EL (cell line): ENCODE results near the gene TRIO.
A peak's percentile ranks its signal among the peaks of the same experiment; 100 is the strongest.

Experiments used
- DNase-seq: peaks from one replicate; pipeline ENCODE4 v3.0.0-alpha.2; 2016

Gene TRIO

GRCh38 chr5:14308384-14309154 is 165.4 kb downstream of the TRIO start:
- DNase-seq = peak; percentile 44

DNA sequence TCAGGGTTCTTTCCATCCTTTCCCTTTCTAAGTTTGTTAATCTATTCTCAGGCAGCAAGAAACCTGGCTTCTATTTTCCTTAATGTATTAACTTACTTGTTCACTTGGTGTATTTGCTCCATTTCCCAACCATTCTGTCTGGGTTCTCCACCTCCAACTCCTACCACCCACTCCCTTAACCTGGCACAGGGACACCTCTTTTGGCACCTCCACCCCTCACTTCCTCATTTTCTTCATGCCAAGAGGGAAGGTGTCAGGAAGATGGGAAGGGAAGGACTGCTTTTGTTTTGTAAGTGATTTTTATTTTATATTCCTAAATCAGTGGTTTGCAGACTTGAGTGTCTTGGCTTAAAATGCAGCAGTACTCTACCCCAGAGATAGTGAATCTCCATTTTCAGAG is 166.1 kb downstream of the TRIO start:
- no peak for DNase-seq

- DNase-seq = no peak
Observed at GRCh38 chr5:14309878-14310531, 166.9 kb downstream of the TRIO start.

DNA sequence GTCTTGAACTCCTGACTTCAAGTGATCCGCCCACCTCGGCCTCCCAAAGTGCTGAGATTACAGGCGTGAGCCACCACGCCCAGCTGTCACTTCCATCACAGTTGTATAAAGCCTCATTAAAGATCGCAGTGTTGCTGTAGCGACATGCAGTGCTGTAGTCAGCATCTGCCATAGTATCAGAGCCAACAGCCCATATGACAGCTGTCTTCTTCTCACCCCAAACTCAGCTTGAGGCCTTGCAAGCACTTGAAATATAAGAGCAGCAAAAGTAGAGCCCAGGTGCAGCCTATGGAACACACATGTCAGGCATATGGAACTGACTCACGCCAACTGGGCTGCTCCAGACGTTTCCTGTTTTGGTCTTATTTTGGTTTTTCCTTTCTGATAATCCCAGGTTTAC is 167.8 kb downstream of the TRIO start:
- no peak for DNase-seq

DNA sequence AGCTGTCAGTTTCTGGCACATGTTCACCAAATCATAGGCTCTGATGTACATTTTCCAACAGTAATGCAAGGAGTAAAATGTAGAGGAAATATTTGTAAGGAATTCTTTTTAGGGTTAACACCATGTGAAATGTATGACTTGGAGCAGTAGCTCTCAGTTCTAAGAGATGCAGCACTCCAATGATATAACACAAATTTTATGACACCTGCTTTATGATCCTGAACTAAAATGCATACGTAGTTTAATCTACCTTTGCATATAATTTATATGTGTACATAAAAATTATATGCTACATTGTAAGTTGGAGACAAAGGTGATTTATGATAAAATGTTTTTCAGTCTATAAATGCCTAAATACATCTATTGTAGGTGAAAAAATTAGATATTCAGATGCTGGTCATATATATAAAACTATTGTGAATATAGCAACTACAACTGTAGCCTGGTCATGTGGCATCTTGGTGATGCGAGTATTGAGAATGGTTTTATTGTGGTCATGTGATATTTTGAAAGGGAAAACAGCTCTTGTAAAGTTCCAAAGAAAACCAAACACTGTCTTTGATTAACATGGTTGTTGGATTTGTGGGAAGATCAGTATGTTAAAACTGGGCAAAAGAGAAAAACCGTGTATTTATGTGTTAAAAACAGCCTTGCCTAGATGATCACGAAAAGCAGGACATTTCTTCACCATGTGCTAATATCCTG is 171.0 kb downstream of the TRIO start:
- no peak for DNase-seq

DNA sequence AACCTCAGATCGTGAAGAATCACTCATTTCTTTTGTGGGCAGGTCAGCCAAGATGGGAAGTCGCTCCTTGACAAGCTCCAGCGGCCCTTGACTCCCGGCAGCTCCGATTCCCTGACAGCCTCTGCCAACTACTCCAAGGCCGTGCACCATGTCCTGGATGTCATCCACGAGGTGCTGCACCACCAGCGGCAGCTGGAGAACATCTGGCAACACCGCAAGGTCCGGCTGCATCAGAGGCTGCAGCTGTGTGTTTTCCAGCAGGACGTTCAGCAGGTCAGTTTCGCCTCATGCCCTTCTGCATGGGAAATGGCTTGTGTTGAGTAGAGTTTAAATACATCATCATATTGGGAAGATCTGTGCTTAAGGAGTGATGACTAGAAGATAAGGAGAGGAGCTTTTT is 173.3 kb downstream of the TRIO start:
- DNase-seq = no peak

DNA sequence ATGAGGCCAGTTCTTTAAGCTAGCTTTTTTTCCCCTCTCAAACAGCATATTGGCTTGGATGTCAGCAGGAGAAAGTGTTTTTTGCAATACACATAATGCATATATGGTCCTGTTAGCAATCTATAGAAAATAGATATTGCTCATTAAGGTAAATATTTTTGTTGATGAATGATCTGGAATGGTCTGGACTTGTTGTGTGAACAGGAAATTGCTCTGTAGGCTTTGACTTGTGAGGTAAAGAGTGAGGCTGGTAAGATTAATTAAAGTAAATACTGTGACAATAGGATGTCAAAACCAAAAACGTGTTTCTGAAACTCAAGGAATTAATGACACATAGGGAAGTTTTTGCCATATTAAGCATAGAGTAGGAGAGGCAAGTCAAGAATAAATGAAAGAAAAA is 176.0 kb downstream of the TRIO start:
- no peak for DNase-seq

DNA sequence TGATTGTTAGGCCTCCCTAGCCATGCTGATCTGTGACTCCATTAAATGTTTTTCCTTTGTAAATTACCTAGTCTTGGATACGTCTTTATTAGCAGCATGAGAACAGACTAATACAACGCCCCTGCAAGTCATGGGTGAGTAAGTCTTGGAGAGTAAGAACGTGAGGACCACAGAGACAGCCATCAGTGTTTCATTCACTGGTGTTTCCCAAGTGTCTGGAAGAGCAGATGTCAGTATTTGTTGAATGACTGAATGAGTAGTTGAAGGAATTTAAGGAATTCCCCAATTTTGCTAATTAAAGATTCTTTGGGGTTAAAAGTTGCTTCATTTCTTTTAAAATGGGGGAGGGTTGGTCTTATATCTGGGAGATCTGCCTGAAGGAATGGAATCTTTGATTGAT is 178.8 kb downstream of the TRIO start:
- DNase-seq = peak; percentile 21

GRCh38 chr5:14322437-14323187 is 179.5 kb downstream of the TRIO start:
- no peak for DNase-seq

- DNase-seq = no peak
Observed at GRCh38 chr5:14323466-14323865, 180.3 kb downstream of the TRIO start.

DNA sequence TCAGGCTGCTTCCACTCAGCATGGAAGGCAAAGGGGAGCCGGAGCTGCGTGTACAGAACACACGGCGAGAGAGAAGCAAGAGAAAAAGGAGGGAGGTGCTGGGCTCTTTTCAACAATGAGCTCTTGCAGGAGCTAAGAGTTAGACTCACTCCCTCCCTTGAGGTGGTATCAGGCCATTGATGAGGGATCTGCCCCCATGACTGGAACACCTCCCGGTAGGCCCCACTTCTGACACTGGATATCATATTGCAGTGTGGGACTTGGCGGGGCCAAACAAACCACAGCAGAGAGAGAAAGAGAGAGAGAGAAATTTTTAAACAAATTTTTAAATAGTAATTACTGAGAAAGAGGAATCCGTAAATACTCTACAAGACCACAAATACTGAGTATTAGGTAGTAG is 182.2 kb downstream of the TRIO start:
- DNase-seq = no peak

- no peak for DNase-seq
Observed at GRCh38 chr5:14326035-14326903, 183.1 kb downstream of the TRIO start.

GRCh38 chr5:14327624-14328023 is 184.5 kb downstream of the TRIO start:
- peak; percentile 32 for DNase-seq

- no peak for DNase-seq
Observed at GRCh38 chr5:14328144-14328543, 185.0 kb downstream of the TRIO start.

- no peak for DNase-seq
Observed at GRCh38 chr5:14330291-14330690, 187.1 kb downstream of the TRIO start.

DNA sequence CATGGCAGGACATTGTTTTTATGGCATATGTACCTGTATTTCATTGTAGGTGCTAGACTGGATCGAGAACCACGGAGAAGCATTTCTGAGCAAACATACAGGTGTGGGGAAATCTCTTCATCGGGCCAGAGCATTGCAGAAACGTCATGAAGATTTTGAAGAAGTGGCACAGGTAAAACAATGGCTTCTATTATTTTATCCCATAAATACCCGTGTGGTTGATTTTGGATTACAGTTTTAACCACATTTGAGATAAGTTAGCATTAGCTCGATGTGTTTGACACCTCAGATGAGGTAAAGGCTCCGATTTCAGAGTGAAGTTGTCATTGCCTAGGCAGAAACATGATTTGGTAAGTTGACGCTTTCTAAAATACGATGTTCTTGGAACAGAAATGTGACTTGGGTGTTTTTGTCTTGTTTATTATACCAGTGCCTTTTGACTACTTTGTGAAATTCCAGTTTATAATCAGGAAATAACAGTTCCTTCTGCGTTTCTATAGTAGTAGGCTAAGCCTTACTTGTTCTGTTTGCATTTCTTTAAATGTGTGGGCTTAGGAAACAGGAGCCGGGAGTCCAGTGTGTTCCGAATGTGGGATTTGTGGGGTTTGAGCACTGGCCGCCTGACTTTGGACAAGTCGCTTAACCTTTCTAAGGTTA is 187.7 kb downstream of the TRIO start:
- DNase-seq = no peak

- no peak for DNase-seq
Observed at GRCh38 chr5:14331386-14331781, 188.2 kb downstream of the TRIO start.

- no peak for DNase-seq
Observed at GRCh38 chr5:14332038-14332631, 189.0 kb downstream of the TRIO start.

GRCh38 chr5:14332746-14333145 is 189.6 kb downstream of the TRIO start:
- DNase-seq = no peak

GRCh38 chr5:14337593-14337992 is 194.5 kb downstream of the TRIO start:
- DNase-seq = no peak

DNA sequence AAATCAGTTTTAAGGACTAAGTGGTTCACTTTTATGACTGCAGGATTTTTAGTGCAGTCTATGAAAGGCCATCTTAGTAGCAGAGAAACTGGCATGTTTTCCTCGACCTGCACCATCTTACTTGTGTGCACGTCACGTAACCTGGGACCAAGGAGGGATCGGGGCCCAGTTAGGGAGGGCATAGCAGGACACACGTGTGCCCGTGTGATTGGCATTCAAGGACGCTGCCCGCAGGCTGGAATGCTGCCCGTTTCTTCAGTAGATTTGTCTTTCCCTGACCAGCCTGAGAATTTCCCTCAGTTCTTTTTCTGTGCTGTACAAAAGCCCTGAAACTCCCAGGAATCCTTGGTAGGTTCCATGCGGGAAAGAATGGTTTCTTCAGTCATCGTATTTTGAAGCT is 196.3 kb downstream of the TRIO start:
- DNase-seq = no peak
